GM10248 (cell line): Measurements from ENCODE around the gene GPR173.
A peak's percentile ranks its signal among the peaks of the same experiment; 100 is the strongest.

Experiments used
- CTCF ChIA-PET: fragments of 300-600 bp; sonication (Branson Sonifier 250); formaldehyde crosslinking; extraction: SDS; loops from one replicate; lab custom pipeline; 2021; ENCODE audit warnings: antibody characterized with exemption; lab: Yijun Ruan, JAX
- POLR2A ChIA-PET: fragments of 350-650 bp; sonication (Branson Sonifier 250); formaldehyde crosslinking; extraction: SDS; loops from one replicate; lab custom pipeline; 2020; ENCODE audit warnings: antibody characterized with exemption; lab: Yijun Ruan, JAX
- DNase-seq: peaks from one replicate; pipeline ENCODE4 v3.0.0; 2012; ENCODE audit errors: extremely low spot score
- TF ChIP-seq, protein P1 (sequence below): IDR thresholded peaks from 2 replicates; pipeline ENCODE4 v1.5.1; 2012; ENCODE audit warnings: mild to moderate bottlenecking, low read depth; ENCODE audit errors: extremely low read depth, missing control alignments, control extremely low read depth

The GPR173 gene

DNA sequence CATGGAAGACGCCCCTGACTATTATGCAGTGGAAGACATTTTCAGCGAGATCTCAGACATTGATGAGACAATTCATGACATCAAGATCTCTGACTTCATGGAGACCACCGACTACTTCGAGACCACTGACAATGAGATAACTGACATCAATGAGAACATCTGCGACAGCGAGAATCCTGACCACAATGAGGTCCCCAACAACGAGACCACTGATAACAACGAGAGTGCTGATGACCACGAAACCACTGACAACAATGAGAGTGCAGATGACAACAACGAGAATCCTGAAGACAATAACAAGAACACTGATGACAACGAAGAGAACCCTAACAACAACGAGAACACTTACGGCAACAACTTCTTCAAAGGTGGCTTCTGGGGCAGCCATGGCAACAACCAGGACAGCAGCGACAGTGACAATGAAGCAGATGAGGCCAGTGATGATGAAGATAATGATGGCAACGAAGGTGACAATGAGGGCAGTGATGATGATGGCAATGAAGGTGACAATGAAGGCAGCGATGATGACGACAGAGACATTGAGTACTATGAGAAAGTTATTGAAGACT is 37.2 kb downstream of the GPR173 start:
- TF ChIP-seq, protein P1, sequence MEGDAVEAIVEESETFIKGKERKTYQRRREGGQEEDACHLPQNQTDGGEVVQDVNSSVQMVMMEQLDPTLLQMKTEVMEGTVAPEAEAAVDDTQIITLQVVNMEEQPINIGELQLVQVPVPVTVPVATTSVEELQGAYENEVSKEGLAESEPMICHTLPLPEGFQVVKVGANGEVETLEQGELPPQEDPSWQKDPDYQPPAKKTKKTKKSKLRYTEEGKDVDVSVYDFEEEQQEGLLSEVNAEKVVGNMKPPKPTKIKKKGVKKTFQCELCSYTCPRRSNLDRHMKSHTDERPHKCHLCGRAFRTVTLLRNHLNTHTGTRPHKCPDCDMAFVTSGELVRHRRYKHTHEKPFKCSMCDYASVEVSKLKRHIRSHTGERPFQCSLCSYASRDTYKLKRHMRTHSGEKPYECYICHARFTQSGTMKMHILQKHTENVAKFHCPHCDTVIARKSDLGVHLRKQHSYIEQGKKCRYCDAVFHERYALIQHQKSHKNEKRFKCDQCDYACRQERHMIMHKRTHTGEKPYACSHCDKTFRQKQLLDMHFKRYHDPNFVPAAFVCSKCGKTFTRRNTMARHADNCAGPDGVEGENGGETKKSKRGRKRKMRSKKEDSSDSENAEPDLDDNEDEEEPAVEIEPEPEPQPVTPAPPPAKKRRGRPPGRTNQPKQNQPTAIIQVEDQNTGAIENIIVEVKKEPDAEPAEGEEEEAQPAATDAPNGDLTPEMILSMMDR, result no peak
- DNase-seq, result no peak
- ChIA-PET POLR2A (no interaction called here), CTCF (no interaction called here)

DNA sequence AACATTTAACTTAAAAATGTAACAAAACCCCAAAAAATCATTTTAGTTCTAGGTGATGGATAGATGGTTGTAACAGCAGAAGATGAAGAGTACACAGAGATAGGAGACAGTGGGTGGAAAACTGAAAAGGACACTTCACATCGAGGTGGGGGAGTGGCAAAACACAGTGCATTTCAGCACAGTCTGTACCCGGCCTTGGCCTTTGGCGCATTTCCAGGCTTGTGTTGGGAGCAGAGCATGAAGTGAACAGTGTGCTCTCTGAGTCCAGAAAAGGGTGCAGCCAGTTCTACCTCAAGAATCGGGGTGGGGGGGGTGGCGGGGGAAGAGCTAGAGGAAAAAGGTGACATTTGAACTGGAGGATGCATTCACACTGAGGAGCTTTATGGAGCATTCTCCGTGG is 37.9 kb downstream of the GPR173 start:
- no peak for DNase-seq
- ChIA-PET POLR2A (no interaction called here), CTCF (interaction anchor here (0.8 kb wide), 1 partner anchor 14 kb away, joined by 3 read pairs; no protein-coding TSS in a partner anchor)
- TF ChIP-seq, protein P1, result no peak

DNA sequence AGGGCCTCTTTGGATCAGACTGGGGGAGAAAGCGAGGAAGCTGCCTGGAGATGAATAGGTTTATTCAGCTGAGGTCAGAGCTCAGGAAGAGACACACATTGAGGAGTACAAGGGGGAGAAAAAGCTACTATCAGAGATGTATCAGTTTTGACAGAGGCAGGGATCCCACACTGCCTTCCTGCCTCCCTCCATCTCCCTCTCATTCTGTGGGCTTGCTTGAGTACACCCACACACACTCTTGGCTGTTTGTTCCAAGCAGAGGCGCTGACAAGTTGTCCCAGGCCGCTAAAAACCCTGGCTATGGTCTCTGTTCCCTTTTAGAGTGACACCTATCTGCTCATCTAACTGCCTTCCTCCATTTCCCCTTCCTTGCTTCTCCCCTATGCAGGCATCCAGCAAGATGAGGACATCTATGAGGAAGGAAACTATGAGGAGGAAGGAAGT is 38.8 kb downstream of the GPR173 start:
- ChIA-PET CTCF (interaction anchor here (0.8 kb wide), 1 partner anchor 15 kb away, joined by 3 read pairs; no protein-coding TSS in a partner anchor), POLR2A (interaction anchor here (0.5 kb wide), 1 partner anchor 14 kb away, joined by 7 read pairs; no protein-coding TSS in a partner anchor)
- TF ChIP-seq, protein P1, result no peak
- DNase-seq, result no peak

DNA sequence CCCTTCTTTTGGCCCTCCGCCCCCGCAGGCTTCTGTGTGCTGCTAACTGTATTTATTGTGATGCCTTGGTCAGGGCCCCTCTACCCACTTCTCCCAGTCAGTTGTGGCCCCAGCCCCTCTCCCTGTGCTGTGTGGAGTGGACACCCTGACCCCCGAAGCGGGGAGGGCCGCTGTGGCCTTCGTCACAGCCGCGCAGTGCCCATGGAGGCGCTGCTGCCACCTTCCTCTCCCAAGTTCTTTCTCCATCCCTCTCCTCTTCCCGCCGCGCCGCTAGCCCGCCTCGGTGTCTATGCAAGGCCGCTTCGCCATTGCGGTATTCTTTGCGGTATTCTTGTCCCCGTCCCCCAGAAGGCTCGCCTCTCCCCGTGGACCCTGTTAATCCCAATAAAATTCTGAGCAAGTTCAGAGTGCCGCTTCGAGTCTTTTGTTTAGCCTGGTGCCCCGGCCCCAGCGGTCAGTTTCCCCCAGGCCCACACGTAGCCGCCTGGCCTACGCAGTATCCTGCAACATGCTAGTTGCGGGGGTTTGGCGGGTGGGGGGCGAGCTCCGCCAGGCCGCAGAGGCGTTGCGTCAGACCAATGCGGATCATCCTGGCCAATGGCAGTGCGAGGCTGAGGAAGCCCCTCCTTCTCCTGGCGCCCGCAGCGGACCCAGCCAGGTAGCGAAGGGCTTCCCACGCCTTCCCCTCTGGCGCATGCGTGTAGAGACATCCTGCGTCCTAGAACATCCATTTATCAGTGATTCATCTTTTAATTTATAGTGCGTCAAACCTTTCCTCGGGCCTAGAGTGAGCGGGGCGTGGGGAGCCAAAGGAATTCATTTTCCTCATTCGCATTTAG is 39.8 kb downstream of the GPR173 start:
- CTCF ChIA-PET, result interaction anchor here (1.3 to 2.7 kb wide), 2 partner anchors 10 to 16 kb away, joined by 5 to 19 read pairs; no protein-coding TSS in a partner anchor

DNA sequence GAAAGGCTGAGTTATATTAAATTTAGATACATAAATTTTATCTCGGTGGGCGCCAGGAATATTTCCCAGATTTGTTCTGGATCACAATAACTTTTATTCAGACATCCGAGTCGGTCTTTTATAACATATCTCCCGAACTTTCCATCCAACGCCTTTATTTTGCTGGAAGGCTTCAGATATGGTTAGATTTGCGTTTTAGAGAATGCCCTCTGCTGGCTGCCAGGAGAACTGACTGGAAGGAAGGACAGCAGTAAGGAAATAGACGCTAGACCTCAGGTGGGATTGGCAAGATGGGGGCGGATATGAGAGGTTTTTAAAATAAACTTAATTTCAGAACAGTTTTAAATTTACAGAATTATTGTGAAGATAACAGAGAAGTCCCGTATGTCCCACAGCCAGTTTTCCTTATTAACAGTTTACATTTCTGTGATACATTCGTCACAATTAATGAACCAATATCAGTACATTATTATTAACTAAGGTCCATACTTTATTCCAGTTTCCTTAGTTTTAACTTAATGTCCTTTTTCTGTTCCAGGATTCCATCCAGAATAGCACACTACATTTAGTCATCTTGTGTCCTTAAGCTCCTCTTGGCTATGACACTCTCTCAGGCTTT is 40.7 kb downstream of the GPR173 start:
- peak; percentile 42 for DNase-seq
- ChIA-PET POLR2A (no interaction called here), CTCF (interaction anchor here (1.3 to 2.7 kb wide), 2 partner anchors 11 to 17 kb away, joined by 5 to 19 read pairs; no protein-coding TSS in a partner anchor)

More for the DNA sequence above, 39.8 kb downstream of the GPR173 start:
- TF ChIP-seq, protein P1, result no peak
- POLR2A ChIA-PET, result no interaction called here
- peak; percentile 70 for DNase-seq

More for the DNA sequence above, 40.7 kb downstream of the GPR173 start:
- TF ChIP-seq, protein P1, result peak; percentile 61
